T47D (cell line): ENCODE measurements around the gene ODF4.

Source experiments
- DNase-seq, 2 experiments: peaks; one replicate each; pipeline versions ENCODE4 v3.0.0 to v3.0.0-alpha.2; 2011 to 2012; ENCODE audit warnings: low read depth in 1 of 2, low spot score in 1 of 2
- JUND ChIP-seq: IDR thresholded peaks from 2 replicates; pipeline ENCODE4 v1.6.1; 2012; ENCODE audit warnings: low read depth
- in situ Hi-C: cut with HindIII; loops from 2 replicates; pipeline ENCODE4 v1.10.0; 2016; ENCODE audit warnings: low sequenced_read_pairs, low pct_unique_long_range_greater_than_20kb

The ODF4 gene, protein sequence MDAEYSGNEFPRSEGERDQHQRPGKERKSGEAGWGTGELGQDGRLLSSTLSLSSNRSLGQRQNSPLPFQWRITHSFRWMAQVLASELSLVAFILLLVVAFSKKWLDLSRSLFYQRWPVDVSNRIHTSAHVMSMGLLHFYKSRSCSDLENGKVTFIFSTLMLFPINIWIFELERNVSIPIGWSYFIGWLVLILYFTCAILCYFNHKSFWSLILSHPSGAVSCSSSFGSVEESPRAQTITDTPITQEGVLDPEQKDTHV

DNA sequence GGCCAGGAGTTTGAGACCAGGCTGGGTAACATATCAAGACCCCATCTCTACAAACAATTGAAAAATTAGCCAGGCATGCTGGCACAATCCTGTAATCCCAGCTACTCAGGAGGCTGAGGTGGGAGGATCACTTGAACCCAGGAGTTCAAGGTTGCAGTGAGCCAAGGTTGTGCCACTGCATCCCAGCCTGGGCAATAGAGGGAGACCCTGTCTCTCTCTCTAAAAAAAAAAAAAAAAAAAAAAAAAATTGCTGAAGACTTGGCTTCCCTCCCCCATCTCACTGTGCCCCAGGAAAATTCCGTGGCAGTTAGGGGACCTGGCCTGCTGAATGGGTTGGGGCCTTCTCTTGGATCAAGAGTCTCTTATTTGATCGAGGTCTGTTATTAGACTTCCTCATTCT lies at the start of gene ODF4:
ODF4 (plus strand) TSS at position 301 of the 400 bp plus-strand sequence. CDS start 212 bp downstream, outside the sequence.
- no peak for DNase-seq
- TF ChIP-seq JUND, result no peak
- in situ Hi-C loops, result no loop called here

DNA sequence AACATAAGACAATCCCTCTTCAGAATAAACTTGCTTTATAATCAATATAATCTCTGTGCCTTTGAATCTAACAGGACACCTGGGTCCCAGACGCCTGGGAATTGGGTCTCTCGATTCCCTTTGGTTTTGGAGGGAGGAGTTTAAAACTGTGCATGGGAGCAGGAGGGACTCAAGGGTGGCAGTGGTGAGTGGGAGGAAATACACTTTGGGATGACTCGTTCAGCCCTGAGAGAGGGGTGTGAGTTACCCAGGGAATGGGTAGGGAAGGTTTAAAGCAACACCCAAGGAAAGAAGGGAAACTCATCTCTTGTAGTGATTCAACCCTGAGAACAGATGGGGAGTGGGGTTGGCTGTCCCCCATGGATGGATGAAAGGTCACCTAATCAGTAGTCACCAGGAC lies 49.6 kb upstream of the ODF4 start:
- no peak for DNase-seq
- no peak for TF ChIP-seq JUND
- in situ Hi-C loops, result no loop called here

DNA sequence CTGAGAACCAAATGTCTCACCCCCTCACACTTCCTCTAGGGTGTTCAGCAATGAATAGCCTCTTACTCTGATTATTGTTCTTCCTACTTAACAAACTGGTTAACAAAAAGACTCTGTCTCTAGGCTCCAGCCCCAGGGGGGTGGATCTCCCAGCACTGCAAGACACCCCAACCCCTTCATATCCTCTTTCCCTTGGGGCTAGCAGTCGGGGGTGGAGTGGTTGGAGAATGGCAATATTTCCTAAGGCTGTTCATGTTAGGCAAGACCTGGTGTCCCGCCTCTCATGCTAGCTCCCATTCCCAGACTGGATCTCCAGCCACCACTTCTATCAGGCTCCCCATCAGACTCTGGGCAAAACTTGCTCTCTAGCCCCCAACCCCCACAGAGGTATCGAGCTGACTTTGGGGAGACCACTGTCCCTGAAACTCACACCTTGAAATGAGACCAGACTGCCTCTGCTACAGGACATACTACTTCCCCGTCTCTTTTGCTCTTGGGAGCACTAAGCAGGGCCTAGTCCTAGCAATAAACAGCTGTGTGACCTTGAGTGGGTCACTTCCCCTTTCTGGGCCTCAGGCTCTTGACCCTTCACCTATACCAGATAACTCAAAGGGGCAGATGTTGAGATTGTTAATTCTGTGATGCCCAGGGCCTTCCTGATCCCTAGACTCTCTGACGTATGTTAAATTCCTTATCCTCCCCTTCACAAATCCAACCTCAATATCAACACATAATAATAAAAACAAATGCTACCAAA lies 46.8 kb upstream of the ODF4 start:
- no peak for TF ChIP-seq JUND
- DNase-seq, result no peak
- in situ Hi-C loops, result no loop called here

DNA sequence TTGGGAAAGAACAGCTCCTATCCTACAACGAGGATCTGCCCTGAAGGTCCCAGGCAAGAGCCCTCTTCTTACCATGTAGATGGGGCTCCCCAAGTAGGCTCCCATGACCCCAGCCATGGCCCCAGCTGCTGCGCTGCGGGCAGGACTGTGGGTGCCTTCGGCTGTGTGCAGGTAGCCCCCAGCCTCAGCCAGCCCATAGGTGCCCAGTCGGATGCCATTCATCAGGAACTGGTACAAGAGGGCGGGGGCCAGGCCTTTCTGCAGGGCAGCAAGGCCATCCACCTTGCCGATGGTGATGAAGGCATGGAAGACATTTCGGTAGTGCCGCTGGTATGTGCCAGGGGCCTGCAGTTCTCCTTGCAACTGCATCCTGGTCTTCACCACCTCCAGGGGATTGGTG lies 45.3 kb upstream of the ODF4 start:
- no peak for DNase-seq
- in situ Hi-C loops, result no loop called here
- TF ChIP-seq JUND, result no peak

DNA sequence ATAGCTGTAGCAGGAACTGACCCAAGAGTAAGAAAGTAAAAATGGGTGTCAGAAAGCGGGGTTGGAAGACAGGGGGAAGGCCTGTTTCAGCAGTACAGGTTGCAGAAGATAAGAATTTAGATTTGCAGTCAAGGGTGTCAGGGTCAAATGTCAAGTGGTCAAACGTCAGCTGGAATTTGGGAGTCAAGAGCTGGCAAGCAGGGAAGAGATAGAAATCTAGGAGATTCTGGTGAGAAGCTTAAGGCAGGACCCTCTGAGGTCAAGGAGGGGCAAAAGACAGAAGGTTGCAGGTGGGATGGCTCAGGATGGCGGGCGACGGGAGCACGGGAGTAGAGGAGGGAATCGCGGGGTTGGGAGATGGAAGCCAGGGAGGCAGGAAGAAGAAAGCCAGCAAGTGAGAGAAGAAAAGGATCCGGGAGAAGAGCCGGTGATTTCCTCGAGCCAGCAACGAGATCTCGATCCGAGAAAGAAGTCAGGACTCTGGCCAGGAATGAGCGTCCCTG lies 44.8 kb upstream of the ODF4 start:
- TF ChIP-seq JUND, result no peak
- in situ Hi-C loops, result no loop called here
- no peak for DNase-seq

DNA sequence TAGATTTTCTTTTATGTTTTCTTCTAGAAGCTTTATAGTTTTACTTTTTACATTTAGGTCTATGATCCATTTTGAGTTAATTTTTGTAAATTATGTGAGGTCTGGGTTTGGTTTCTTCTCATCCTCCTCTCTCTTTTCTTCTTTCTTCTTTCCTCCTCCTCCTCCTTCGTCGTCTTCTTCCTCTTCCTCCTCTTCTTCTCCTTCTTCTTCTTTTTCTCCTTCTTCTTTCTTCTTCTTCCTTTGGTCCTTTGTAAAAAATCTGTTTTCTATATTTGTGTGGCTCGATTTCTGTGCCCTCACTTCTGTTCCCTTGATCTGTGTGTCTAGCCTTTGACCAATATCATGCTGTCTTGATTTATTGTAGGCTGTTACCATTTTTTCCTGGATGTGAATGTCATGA lies 39.4 kb upstream of the ODF4 start:
- no peak for TF ChIP-seq JUND
- DNase-seq, result no peak
- in situ Hi-C loops, result no loop called here

DNA sequence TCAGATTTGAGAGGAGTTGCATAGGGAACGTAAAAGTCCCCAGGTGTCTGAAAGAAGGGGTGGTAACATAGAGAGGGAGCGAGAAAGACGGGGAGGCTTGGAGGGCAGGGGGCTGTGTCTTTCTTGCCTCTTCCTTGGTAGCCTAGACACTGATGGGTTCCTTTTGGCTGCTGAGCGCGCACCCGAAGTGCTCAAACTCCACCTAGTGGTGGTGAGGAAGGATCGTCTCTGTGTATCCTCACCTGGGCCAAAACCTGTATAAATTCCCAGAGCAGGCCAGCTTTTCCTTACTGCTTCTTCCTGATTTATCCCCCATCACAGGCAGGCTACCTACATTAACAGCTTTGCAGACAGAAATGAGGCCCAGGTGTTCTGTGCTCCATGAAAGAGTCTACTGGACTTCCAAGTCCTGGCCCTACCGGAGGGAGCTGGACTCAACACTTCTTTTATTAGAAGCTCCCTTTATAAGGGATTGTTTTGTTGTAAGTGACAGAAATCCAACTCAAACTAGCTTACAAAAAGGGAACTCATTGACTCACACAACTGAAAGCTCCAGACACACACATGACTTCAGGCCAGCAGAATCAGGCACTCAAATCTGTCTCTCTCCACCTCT lies 38.9 kb upstream of the ODF4 start:
- in situ Hi-C loops, result no loop called here
- no peak for TF ChIP-seq JUND
- peak; percentile 74 to 80 for DNase-seq

DNA sequence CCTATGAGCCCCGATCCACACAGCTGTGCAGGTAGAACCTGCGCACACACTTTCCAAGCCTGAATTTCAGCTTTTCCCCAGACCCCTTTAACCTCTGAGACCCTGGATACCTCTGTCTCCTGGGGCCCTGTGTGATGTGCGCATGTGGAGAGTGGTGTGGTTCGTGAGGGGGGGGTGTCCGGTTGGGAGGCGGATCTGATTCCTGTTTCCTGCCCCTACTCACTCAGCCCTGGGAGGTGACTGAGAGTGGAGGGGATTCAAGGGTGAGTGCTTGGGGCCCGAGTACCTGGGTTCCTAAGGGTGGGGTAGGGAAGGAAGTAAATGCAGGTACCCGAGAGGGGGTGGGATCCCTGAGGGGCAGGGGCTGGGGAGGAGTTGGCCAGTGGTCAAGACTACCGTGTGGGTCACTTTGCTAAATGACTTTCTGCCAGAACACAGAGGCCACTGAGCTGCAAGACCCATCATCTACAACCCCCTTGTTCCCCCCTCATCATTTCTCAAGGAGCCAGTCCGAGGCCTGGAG lies 29.0 kb upstream of the ODF4 start:
- in situ Hi-C loops, result no loop called here
- no peak for DNase-seq
- TF ChIP-seq JUND, result no peak

DNA sequence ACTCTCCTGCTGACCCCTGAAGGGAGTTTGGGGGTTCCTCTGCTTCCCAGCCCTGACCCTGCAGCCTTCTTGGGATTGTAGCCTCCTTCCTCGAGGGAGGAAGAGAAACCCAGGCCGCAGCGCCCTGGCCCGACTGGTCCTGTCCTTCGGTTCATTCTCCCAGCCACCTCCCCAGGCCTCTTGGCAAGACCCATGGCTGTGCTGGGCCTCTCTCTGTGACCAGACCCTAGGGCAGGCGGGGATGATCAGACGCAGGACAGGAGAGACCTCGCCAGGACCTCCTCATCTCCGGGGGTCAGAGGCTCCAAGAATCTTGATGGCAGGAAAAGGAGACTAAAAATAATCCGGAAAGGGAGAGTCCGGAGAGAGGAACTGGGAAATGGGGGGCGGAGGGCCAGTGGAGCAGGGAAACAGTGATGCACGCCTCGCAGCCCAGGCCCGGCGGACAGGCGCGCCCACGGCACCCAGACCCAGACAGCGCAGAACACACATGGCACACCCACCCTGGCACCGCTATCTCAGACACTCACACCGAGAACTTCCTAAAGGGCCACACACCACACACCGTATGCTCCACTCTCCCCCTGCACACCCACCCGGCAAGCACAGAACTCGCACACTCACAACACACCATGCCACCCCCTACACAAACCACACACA lies 28.4 kb upstream of the ODF4 start:
- no peak for DNase-seq
- TF ChIP-seq JUND, result no peak
- in situ Hi-C loops, result no loop called here

DNA sequence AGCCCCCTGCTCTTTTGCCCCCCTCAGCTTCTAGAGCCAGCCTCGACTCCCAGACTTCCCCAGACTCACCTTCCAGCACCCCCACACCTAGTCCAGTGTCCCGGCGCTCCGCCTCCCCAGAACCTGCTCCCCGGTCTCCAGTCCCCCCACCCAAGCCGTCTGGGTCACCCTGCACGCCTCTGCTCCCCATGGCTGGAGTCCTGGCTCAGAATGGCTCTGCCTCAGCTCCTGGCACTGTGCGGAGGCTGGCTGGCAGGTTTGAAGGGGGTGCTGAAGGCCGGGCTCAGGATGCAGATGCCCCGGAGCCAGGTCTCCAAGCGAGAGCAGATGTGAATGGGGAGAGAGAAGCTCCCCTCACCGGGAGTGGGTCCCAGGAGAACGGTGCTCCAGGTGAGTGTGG lies 27.4 kb upstream of the ODF4 start:
- no peak for DNase-seq
- no peak for TF ChIP-seq JUND
- in situ Hi-C loops, result no loop called here

DNA sequence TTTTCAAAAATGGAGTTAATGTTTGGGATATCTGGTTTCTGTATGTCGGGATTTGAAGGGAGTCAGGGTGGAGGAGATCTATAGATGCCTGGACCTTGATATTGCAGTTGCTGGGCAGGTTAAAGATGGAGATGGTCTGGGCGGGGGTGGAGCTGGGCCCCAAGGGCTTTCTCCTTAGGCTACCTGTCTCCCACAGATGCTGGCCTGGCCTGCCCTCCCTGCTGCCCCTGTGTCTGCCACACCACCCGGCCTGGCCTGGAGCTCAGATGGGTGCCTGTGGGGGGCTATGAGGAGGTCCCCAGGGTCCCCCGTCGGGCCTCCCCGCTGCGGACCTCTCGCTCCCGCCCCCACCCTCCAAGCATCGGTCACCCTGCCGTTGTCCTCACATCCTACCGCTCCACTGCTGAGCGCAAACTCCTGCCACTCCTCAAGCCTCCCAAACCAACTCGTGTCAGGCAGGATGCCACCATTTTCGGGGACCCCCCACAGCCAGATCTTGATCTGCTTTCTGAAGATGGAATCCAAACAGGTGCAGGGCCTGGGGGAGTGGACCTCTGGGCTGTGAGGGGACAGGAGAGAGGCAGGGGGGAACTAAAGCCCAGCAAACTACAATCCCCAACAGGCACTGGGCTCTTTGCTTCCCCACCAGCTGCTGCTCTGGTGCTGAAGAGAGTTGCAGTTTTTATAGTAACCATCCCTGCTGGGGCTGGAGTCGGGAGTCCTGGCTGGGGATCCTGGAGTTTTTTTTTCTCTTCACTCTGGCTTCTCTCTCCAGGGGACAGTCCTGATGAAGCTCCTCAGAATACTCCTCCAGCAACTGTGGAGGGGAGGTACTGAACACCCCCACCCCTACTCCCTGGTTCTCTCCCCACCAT lies 26.7 kb upstream of the ODF4 start:
- TF ChIP-seq JUND, result no peak
- in situ Hi-C loops, result no loop called here

More for the DNA sequence above, 26.7 kb upstream of the ODF4 start:
- DNase-seq, result no peak
